Esophagus muscularis mucosa (tissue), 4 donors: Measurements from ENCODE around the gene GPR89A. TPM values are rescaled to one million over a fixed set of nuclear protein-coding genes. Genes with fewer than 3 reads are reported as not detected.
"Not testable (repeated sequence)": the region's sequence is repeated elsewhere in the genome, so short reads cannot be mapped to it uniquely, and the experiment has no call there.

ENCODE experiments used
- DNase-seq: peaks from one replicate; pipeline ENCODE4 v3.0.0-alpha.2; 2017; ENCODE audit errors: extremely low spot score
- H3K27ac ChIP-seq, 4 donors: fragments of 200-600 bp; sonication (generic); replicated peaks in 1 of 4; 1 replicate in 3 of 4; 2 replicates in 1 of 4; pipeline ENCODE4 v1.5.1; 2016 to 2019; ENCODE audit warnings: mild to moderate bottlenecking in 1 of 4
- H3K27me3 ChIP-seq, 4 donors: fragments of 200-600 bp; sonication (generic); one replicate each; pipeline versions ENCODE4 v1.5.1 to v1.6.0; 2016 to 2019
- H3K36me3 ChIP-seq, 4 donors: fragments of 200-600 bp; sonication (generic); one replicate each; pipeline ENCODE4 v1.5.1; 2016 to 2019
- H3K4me1 ChIP-seq, 4 donors: fragments of 200-600 bp; sonication (generic); one replicate each; pipeline ENCODE4 v1.5.1; 2016 to 2019
- H3K4me3 ChIP-seq, 4 donors: fragments of 200-600 bp; sonication (generic); 1 replicate in 2 of 4; 2 replicates in 2 of 4; pipeline ENCODE4 v1.5.1; 2016 to 2019; ENCODE audit warnings: mild to moderate bottlenecking in 4 of 4, moderate library complexity in 1 of 4
- H3K9me3 ChIP-seq, 4 donors: fragments of 200-600 bp; sonication (generic); 1 replicate in 3 of 4; 2 replicates in 1 of 4; pipeline ENCODE4 v1.5.1; 2016 to 2019
- CTCF ChIP-seq, 3 experiments: fragments of 200-600 bp in 2 of 3; fragments of 450-650 bp in 1 of 3; sonication (generic) in 2 of 3; IDR thresholded peaks; one replicate each; pipeline ENCODE4 v1.5.1; 2017 to 2019; ENCODE audit warnings: antibody characterized with exemption in 3 of 3, mild to moderate bottlenecking in 2 of 3, moderate library complexity in 1 of 3
- EP300 ChIP-seq: sonication (generic); formaldehyde crosslinking; IDR thresholded peaks from one replicate; pipeline ENCODE4 v1.6.1; 2017; ENCODE audit warnings: antibody characterized with exemption
- POLR2A ChIP-seq: fragments of 450-650 bp; IDR thresholded peaks from one replicate; pipeline ENCODE4 v1.6.1; 2017; ENCODE audit warnings: antibody characterized with exemption, moderate library complexity, mild to moderate bottlenecking, low read depth
- POLR2AphosphoS5 ChIP-seq, 2 donors: sonication (generic); formaldehyde crosslinking; IDR thresholded peaks; one replicate each; pipeline ENCODE4 v1.6.1; 2017; ENCODE audit warnings: antibody characterized with exemption in 2 of 2
- WGBS: methylation state at CpG from one replicate; pipeline ENCODE4 v1.1.5; 2018; 5-methylcytosine and 5-hydroxymethylcytosine counted together
- intact Hi-C: fragments of 100-400 bp; cut with DNase I; formaldehyde crosslinking; loops from one replicate; pipeline ENCODE4 v1.15.1; 2023
- total RNA-seq, 4 donors: library from RNA; depleted of rRNA; stranded (reverse); fragments of >200 nt; gene quantifications; one replicate each; pipeline versions ENCODE4 v1.1.0 to v1.2.1, GENCODE V29; 2016

GPR89A gene
- 10 to 100 TPM; 14.3 to 21.6 (median 16.0) TPM for total RNA-seq

DNA sequence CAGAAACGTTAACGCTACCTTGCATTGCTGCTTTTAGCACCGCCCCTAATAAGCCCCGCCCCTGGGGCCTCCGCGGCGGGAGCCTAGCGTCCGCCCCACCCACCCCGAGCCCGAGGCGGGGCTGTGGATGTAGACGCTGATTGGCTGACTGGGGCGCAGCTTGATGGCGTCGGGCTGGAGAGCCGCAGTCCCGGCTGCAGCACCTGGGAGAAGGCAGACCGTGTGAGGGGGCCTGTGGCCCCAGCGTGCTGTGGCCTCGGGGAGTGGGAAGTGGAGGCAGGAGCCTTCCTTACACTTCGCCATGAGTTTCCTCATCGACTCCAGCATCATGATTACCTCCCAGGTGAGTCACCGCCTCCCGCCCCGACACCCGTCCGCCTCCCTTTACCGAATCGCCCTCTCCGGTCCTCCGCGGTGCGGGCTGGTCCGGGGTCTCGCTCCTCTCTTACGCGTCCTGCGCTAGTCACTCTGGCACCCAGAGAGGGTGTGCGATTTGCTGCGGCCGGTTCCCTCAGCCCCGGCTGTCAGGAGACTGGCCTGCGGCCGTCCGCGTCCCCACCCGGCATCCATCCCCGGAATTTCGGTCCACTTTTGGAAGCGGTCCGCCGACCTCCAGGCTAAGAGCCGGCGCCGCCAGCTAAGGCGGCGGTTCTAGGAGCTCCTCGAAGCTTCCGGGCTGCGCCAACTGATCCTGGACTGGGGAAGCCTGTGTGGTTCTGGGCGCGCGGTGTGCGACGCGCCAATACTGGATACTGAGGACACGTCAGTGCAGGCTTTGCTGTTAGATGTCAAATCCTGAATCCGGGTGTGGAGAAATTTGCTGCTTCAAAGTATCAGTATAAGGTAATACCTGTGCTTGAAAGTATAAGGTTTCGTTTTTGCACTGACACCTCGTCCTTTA, at the start of gene GPR89A:
GPR89A (plus strand) TSS at position 156 of the 901 bp plus-strand sequence; CDS start at position 302, 146 bp downstream.
- intact Hi-C loops = not testable (repeated sequence)
- WGBS = 0% methylated on average over 3 of the region's 71 CpGs

GRCh38 chr1:145586820-145587219, 21.0 kb upstream of the GPR89A start:
- H3K4me1 ChIP-seq, H3K9me3 ChIP-seq, H3K36me3 ChIP-seq, DNase-seq, H3K27me3 ChIP-seq, H3K4me3 ChIP-seq, H3K27ac ChIP-seq, intact Hi-C loops: not testable (repeated sequence)
- 93% methylated on average over 5 of the region's 5 CpGs for WGBS

More for the DNA sequence above, at the start of gene GPR89A:
- TF ChIP-seq POLR2AphosphoS5 (IDR thresholded peaks at IDR 0.05) = peak; percentile 81 to 89
- not testable (repeated sequence) for H3K9me3 ChIP-seq, H3K27me3 ChIP-seq, H3K36me3 ChIP-seq
- peak; percentile 97 for DNase-seq
- H3K4me1 ChIP-seq = peaks cover 8 to 12% (median 12%) of the 10 kb centered on the region in 4 donors
- peak within 1 kb of the TSS; percentile 86 to 94 (median 90) for H3K27ac ChIP-seq
- peak within 1 kb of the TSS; percentile 76 to 83 (median 80) for H3K4me3 ChIP-seq

- intact Hi-C loops, H3K9me3 ChIP-seq, H3K27me3 ChIP-seq, H3K4me1 ChIP-seq, H3K4me3 ChIP-seq, H3K36me3 ChIP-seq, DNase-seq, H3K27ac ChIP-seq: not testable (repeated sequence)
- 25% methylated on average over 6 of the region's 7 CpGs for WGBS
- peak in 2 of 3 experiments; percentile 8 to 14 for TF ChIP-seq CTCF (IDR thresholded peaks at IDR 0.05)
Observed at GRCh38 chr1:145590806-145591205, 17.0 kb upstream of the GPR89A start.

- H3K9me3 ChIP-seq, H3K27ac ChIP-seq, H3K4me1 ChIP-seq, H3K4me3 ChIP-seq, DNase-seq, intact Hi-C loops, H3K27me3 ChIP-seq, H3K36me3 ChIP-seq: not testable (repeated sequence)
Observed at GRCh38 chr1:145592347-145592746, 15.4 kb upstream of the GPR89A start.

DNA sequence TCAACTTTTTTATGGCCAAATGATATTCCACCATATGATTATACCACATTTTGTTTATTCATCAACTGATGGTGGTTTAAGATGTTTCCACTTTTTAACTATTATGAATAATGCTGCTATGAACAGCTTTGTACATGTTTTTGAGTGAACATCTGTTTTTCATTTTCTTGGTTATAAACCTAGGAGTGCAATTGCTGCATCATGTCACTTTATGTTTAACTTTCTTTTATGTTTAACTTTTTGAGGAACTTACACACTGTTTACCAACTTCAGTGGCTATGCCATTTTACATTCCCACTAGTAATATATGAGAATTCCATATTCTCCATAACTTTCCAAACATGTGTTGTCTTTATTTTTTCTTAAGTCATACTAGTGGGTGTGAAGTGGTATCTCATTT, 12.4 kb upstream of the GPR89A start:
- H3K36me3 ChIP-seq, H3K27ac ChIP-seq, DNase-seq, H3K4me3 ChIP-seq, H3K9me3 ChIP-seq, intact Hi-C loops, H3K27me3 ChIP-seq, H3K4me1 ChIP-seq: not testable (repeated sequence)

DNA sequence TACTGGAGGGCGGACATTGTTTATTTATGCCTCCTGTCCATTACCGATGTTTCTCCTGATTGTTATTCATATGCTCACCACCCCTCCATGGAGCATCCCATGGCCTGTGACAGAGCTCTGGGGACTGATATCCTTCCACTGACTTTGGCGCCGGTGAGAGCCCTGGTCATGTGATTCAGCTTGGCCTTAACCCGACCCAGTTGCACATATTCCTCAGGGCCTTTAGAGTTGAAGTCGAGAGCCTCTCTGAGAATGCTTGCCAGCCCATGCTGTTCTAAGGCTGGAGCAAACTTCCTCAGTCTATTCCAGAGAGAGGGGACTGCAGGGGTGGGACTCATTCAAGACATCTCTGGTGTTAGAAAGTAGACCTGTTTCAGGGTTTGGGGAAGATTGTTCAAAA, 11.6 kb upstream of the GPR89A start:
- intact Hi-C loops, DNase-seq, H3K4me1 ChIP-seq, H3K9me3 ChIP-seq, H3K27ac ChIP-seq, H3K4me3 ChIP-seq, H3K27me3 ChIP-seq, H3K36me3 ChIP-seq: not testable (repeated sequence)
- WGBS = 77% methylated on average over 6 of the region's 6 CpGs

DNA sequence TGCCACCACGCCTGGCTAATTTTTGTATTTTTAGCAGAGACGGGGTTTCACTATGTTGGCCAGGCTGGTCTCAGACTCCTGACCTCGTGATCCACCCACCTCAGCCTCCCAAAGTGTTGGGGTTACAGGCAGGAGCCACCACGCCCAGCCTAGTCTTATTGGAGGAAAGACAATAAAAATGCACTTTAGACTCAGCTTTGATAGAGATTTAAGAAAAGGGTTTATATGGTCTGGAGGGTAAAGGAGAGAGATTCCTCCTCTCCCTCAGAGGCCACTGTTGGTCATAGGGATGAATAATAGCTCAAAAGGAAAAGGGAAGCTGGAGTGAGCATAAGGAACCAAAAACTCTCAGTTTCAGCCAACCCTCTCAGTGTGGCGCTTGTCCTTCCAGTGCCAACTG, 8.4 kb upstream of the GPR89A start:
- H3K27ac ChIP-seq, H3K36me3 ChIP-seq, H3K4me3 ChIP-seq, H3K27me3 ChIP-seq, DNase-seq, H3K4me1 ChIP-seq, H3K9me3 ChIP-seq, intact Hi-C loops: not testable (repeated sequence)
- WGBS = 83% methylated on average over 5 of the region's 5 CpGs

DNA sequence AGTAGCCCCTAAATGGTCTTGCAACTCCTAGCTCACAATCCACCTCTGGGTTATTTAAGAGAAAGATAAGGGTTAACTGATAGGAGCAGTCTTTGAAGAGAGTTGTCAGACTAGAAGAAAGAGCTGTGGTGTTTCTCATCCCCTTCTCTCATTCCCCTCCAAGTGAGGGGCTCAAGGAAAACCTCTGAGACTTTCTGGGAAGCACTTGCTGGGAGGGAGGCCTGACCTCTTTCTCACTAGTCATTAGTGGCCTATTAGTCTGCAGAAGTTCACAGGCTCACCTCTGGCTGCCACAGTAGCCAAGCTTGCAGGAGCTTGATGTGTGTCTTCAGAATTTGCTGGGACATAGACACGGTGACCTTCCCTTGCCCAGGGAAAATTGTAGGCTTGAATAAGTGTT, 6.2 kb upstream of the GPR89A start:
- WGBS = 88% methylated on average over 1 of the region's 1 CpG
- TF ChIP-seq CTCF (IDR thresholded peaks at IDR 0.05) (no peak), POLR2AphosphoS5 (IDR thresholded peaks at IDR 0.05) (no peak), EP300 (no peak), POLR2A (no peak)
- Histone ChIP-seq H3K27ac (no peak overlapping the region), H3K4me3 (no peak overlapping the region), H3K9me3 (no peaks in the 10 kb centered on the region), H3K4me1 (no peaks in the 10 kb centered on the region), H3K27me3 (no peaks in the 10 kb centered on the region), H3K36me3 (no peaks in the 10 kb centered on the region)
- intact Hi-C loops = no loop called here
- no peak for DNase-seq

DNA sequence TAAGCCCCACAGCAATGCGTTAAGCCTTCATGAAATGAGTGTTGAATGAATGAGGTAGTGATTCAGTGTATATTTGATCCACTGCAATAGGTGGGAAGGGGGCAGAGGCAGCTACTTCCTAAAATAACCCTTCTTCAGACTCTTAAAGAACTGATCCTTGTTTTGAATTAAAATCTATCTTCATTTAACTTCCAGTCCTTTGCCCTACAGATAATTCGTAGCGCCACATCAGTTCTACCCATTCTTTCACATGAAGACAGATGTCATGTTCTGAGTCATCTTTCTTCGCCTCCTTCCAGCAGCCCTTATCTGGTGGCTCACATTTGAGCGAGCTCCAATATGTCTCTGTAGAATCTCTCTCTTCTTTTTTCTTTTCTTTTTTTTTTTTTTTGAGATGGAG, 948 bp upstream of the GPR89A start:
- H3K36me3 ChIP-seq, H3K27ac ChIP-seq, H3K4me3 ChIP-seq, intact Hi-C loops, H3K27me3 ChIP-seq, DNase-seq, H3K9me3 ChIP-seq: not testable (repeated sequence)
- peaks cover 8 to 12% (median 12%) of the 10 kb centered on the region in 4 donors for H3K4me1 ChIP-seq
- WGBS = 98% methylated on average over 4 of the region's 5 CpGs

- not testable (repeated sequence) for H3K9me3 ChIP-seq
Observed at GRCh38 chr1:145607289-145607688, 499 bp upstream of the GPR89A start.

More at GRCh38 chr1:145607289-145607688, 499 bp upstream of the GPR89A start:
- WGBS = 100% methylated on average over 3 of the region's 11 CpGs
- H3K4me1 ChIP-seq = peaks cover 8 to 12% (median 12%) of the 10 kb centered on the region in 4 donors
- H3K27me3 ChIP-seq, DNase-seq, H3K36me3 ChIP-seq, H3K27ac ChIP-seq, H3K4me3 ChIP-seq, intact Hi-C loops: not testable (repeated sequence)
